Stimulated activated naive B cell treated with anti-CD40 and anti-IgM and Interleukin-4, amounts not matched to agents 10 μg/mL and 1 μg/mL and 100 μg/mL, for 72 hours (primary cell): Measurements from ENCODE around the gene APPBP2.
"Not testable (repeated sequence)": the region's sequence is repeated elsewhere in the genome, so short reads cannot be mapped to it uniquely, and the experiment has no call there.

Experiments used
- ATAC-seq, 2 donors: fragments of 150-1000 bp; cut with Tn5 transposase; replicated peaks; 2 replicates each; pipeline ENCODE4 v1.10.0; 2021; ENCODE audit warnings: moderate library complexity in 1 of 2
- DNase-seq: peaks from one replicate; pipeline ENCODE4 v3.0.0; 2021
- H3K27ac Mint-ChIP-seq: one replicate; pipeline ENCODE4 v1.8.0; 2022; ENCODE audit warnings: mild to moderate bottlenecking, mixed read lengths
- H3K27me3 Mint-ChIP-seq, 2 donors: one replicate each; pipeline ENCODE4 v1.8.0; 2022; ENCODE audit warnings: mixed read lengths in 2 of 2
- H3K36me3 Mint-ChIP-seq, 2 donors: one replicate each; pipeline ENCODE4 v1.8.0; 2022; ENCODE audit warnings: mixed read lengths in 2 of 2, mild to moderate bottlenecking in 1 of 2
- H3K4me1 Mint-ChIP-seq, 2 donors: one replicate each; pipeline ENCODE4 v1.8.0; 2022; ENCODE audit warnings: mixed read lengths in 2 of 2, mild to moderate bottlenecking in 1 of 2
- H3K4me3 Mint-ChIP-seq, 2 donors: one replicate each; pipeline ENCODE4 v1.8.0; 2022; ENCODE audit warnings: mild to moderate bottlenecking in 2 of 2, mixed read lengths in 2 of 2, moderate library complexity in 1 of 2
- H3K9me3 Mint-ChIP-seq, 2 donors: one replicate each; pipeline ENCODE4 v1.8.0; 2022; ENCODE audit warnings: mixed read lengths in 2 of 2, mild to moderate bottlenecking in 1 of 2

APPBP2 gene

GRCh38 chr17:60524463-60525327 is 1.3 kb downstream of the APPBP2 start:
- Mint-ChIP-seq H3K27ac (peak overlapping the region; percentile 99), H3K4me3 (peak overlapping the region; percentile 91 to 99), H3K4me1 (peaks cover 13 to 28% of the 10 kb centered on the region in 2 donors), H3K36me3 (peaks cover 8 to 10% of the 10 kb centered on the region in 2 donors), H3K27me3 (no peaks in the 10 kb centered on the region), H3K9me3 (no peaks in the 10 kb centered on the region)
- ATAC-seq (no peak), DNase-seq (no peak)

GRCh38 chr17:60523822-60524221 is 2.2 kb downstream of the APPBP2 start:
- Mint-ChIP-seq H3K4me3 (peak overlapping the region in 1 of 2 donors; percentile 32), H3K4me1 (peaks cover 13 to 28% of the 10 kb centered on the region in 2 donors), H3K27me3 (no peaks in the 10 kb centered on the region), H3K36me3 (peaks cover 8 to 12% of the 10 kb centered on the region in 2 donors), H3K27ac (no peak overlapping the region), H3K9me3 (no peaks in the 10 kb centered on the region)
- ATAC-seq: no peak
- no peak for DNase-seq

- H3K9me3 Mint-ChIP-seq: no peaks in the 10 kb centered on the region
- H3K36me3 Mint-ChIP-seq: peaks cover 4 to 10% of the 10 kb centered on the region in 2 donors
- H3K27ac Mint-ChIP-seq: no peak overlapping the region
- no peaks in the 10 kb centered on the region for H3K27me3 Mint-ChIP-seq
- peaks cover 13 to 29% of the 10 kb centered on the region in 2 donors for H3K4me1 Mint-ChIP-seq
- ATAC-seq (no peak), DNase-seq (no peak)
- no peak overlapping the region for H3K4me3 Mint-ChIP-seq
Observed at GRCh38 chr17:60522889-60523626, 3.0 kb downstream of the APPBP2 start.

GRCh38 chr17:60519795-60520194 is 6.2 kb downstream of the APPBP2 start:
- H3K27me3 Mint-ChIP-seq: no peaks in the 10 kb centered on the region
- H3K4me3 Mint-ChIP-seq: no peak overlapping the region
- no peak overlapping the region for H3K27ac Mint-ChIP-seq
- DNase-seq (no peak), ATAC-seq (no peak)
- H3K4me1 Mint-ChIP-seq: peaks cover 14 to 29% of the 10 kb centered on the region in 2 donors
- peaks cover 10 to 16% of the 10 kb centered on the region in 2 donors for H3K36me3 Mint-ChIP-seq
- H3K9me3 Mint-ChIP-seq: no peaks in the 10 kb centered on the region

- peaks cover 27 to 30% of the 10 kb centered on the region in 2 donors for H3K36me3 Mint-ChIP-seq
- H3K9me3 Mint-ChIP-seq, H3K4me1 Mint-ChIP-seq, DNase-seq, ATAC-seq, H3K27ac Mint-ChIP-seq, H3K27me3 Mint-ChIP-seq, H3K4me3 Mint-ChIP-seq: not testable (repeated sequence)
Observed at GRCh38 chr17:60515683-60516082, 10.4 kb downstream of the APPBP2 start.

GRCh38 chr17:60515199-60515598 is 10.8 kb downstream of the APPBP2 start:
- ATAC-seq, H3K27ac Mint-ChIP-seq, H3K9me3 Mint-ChIP-seq: not testable (repeated sequence)

GRCh38 chr17:60514500-60514899 is 11.5 kb downstream of the APPBP2 start:
- Mint-ChIP-seq H3K4me3 (no peak overlapping the region), H3K27me3 (no peaks in the 10 kb centered on the region), H3K36me3 (peaks cover 27% of the 10 kb centered on the region in 2 donors), H3K9me3 (no peaks in the 10 kb centered on the region), H3K27ac (peak overlapping the region; percentile 5), H3K4me1 (peaks cover 7 to 11% of the 10 kb centered on the region in 2 donors)
- no peak for DNase-seq
- no peak for ATAC-seq

More at GRCh38 chr17:60515199-60515598, 10.8 kb downstream of the APPBP2 start:
- not testable (repeated sequence) for H3K4me1 Mint-ChIP-seq, H3K27me3 Mint-ChIP-seq, DNase-seq, H3K4me3 Mint-ChIP-seq
- peaks cover 27% of the 10 kb centered on the region in 2 donors for H3K36me3 Mint-ChIP-seq

GRCh38 chr17:60514053-60514452 is 12.0 kb downstream of the APPBP2 start:
- H3K27me3 Mint-ChIP-seq: no peaks in the 10 kb centered on the region
- H3K4me1 Mint-ChIP-seq: peaks cover 7 to 16% of the 10 kb centered on the region in 2 donors
- ATAC-seq: no peak
- peaks cover 27% of the 10 kb centered on the region in 2 donors for H3K36me3 Mint-ChIP-seq
- no peak overlapping the region for H3K4me3 Mint-ChIP-seq
- DNase-seq: no peak
- H3K9me3 Mint-ChIP-seq: no peaks in the 10 kb centered on the region
- H3K27ac Mint-ChIP-seq: no peak overlapping the region

- no peaks in the 10 kb centered on the region for H3K27me3 Mint-ChIP-seq
- no peaks in the 10 kb centered on the region for H3K9me3 Mint-ChIP-seq
- H3K4me1 Mint-ChIP-seq: peaks cover 10 to 21% of the 10 kb centered on the region in 2 donors
- H3K27ac Mint-ChIP-seq: no peak overlapping the region
- no peak overlapping the region for H3K4me3 Mint-ChIP-seq
- ATAC-seq (no peak), DNase-seq (no peak)
- H3K36me3 Mint-ChIP-seq: peaks cover 25% of the 10 kb centered on the region in 2 donors
Observed at GRCh38 chr17:60513014-60513413, 13.0 kb downstream of the APPBP2 start.

GRCh38 chr17:60510723-60511122 is 15.3 kb downstream of the APPBP2 start:
- no peak overlapping the region for H3K27ac Mint-ChIP-seq
- H3K9me3 Mint-ChIP-seq: no peaks in the 10 kb centered on the region
- peaks cover 19 to 22% of the 10 kb centered on the region in 2 donors for H3K36me3 Mint-ChIP-seq

GRCh38 chr17:60510031-60510430 is 16.0 kb downstream of the APPBP2 start:
- Mint-ChIP-seq H3K27ac (no peak overlapping the region), H3K36me3 (peaks cover 19 to 22% of the 10 kb centered on the region in 2 donors), H3K4me3 (no peak overlapping the region), H3K9me3 (no peaks in the 10 kb centered on the region), H3K4me1 (peaks cover 12 to 34% of the 10 kb centered on the region in 2 donors), H3K27me3 (no peaks in the 10 kb centered on the region)
- no peak for DNase-seq
- ATAC-seq: no peak

More at GRCh38 chr17:60510723-60511122, 15.3 kb downstream of the APPBP2 start:
- Mint-ChIP-seq H3K27me3 (no peaks in the 10 kb centered on the region), H3K4me1 (peaks cover 13 to 30% of the 10 kb centered on the region in 2 donors), H3K4me3 (no peak overlapping the region)
- DNase-seq (no peak), ATAC-seq (no peak)

- peaks cover 12 to 34% of the 10 kb centered on the region in 2 donors for H3K4me1 Mint-ChIP-seq
- peaks cover 10 to 13% of the 10 kb centered on the region in 2 donors for H3K36me3 Mint-ChIP-seq
- ATAC-seq (no peak), DNase-seq (no peak)
- no peaks in the 10 kb centered on the region for H3K27me3 Mint-ChIP-seq
- H3K9me3 Mint-ChIP-seq: no peaks in the 10 kb centered on the region
- H3K27ac Mint-ChIP-seq: no peak overlapping the region
- H3K4me3 Mint-ChIP-seq: no peak overlapping the region
Observed at GRCh38 chr17:60508384-60508980, 17.6 kb downstream of the APPBP2 start.

GRCh38 chr17:60506312-60506711 is 19.7 kb downstream of the APPBP2 start:
- no peak for DNase-seq
- Mint-ChIP-seq H3K27ac (no peak overlapping the region), H3K27me3 (no peaks in the 10 kb centered on the region), H3K4me3 (no peak overlapping the region), H3K36me3 (peaks cover 4 to 7% of the 10 kb centered on the region in 2 donors), H3K9me3 (no peaks in the 10 kb centered on the region), H3K4me1 (peaks cover 10 to 34% of the 10 kb centered on the region in 2 donors)
- ATAC-seq: no peak

GRCh38 chr17:60502145-60502544 is 23.9 kb downstream of the APPBP2 start:
- peaks cover 11 to 23% of the 10 kb centered on the region in 2 donors for H3K36me3 Mint-ChIP-seq

More at GRCh38 chr17:60502145-60502544, 23.9 kb downstream of the APPBP2 start:
- no peaks in the 10 kb centered on the region for H3K27me3 Mint-ChIP-seq
- no peak overlapping the region for H3K4me3 Mint-ChIP-seq
- H3K4me1 Mint-ChIP-seq: peaks cover 3 to 13% of the 10 kb centered on the region in 2 donors
- no peak for ATAC-seq
- H3K9me3 Mint-ChIP-seq: no peaks in the 10 kb centered on the region
- DNase-seq: no peak
- no peak overlapping the region for H3K27ac Mint-ChIP-seq
